Stimulated activated naive CD8-positive, alpha-beta T cell treated with anti-CD3 and anti-CD28 coated beads, Interleukin-15, amount 100 ng/mL, for 72 hours (primary cell): ENCODE results near the gene TMEM88.

Source experiments
- ATAC-seq: fragments of 150-1000 bp; cut with Tn5 transposase; 2 replicates; pipeline ENCODE4 v1.10.0; 2021; ENCODE audit warnings: mild to moderate bottlenecking, moderate library complexity
- DNase-seq, 2 donors: peaks; one replicate each; pipeline ENCODE4 v3.0.0; 2021 to 2022
- H3K27ac Mint-ChIP-seq, 2 donors: one replicate each; pipeline ENCODE4 v1.8.0; 2022; ENCODE audit warnings: mild to moderate bottlenecking in 2 of 2, mixed read lengths in 2 of 2, moderate library complexity in 2 of 2
- H3K27me3 Mint-ChIP-seq: one replicate; pipeline ENCODE4 v1.8.0; 2022; ENCODE audit warnings: mixed read lengths
- H3K4me1 Mint-ChIP-seq: one replicate; pipeline ENCODE4 v1.8.0; 2022; ENCODE audit warnings: mild to moderate bottlenecking, mixed read lengths
- H3K4me3 Mint-ChIP-seq, 2 donors: one replicate each; pipeline ENCODE4 v1.8.0; 2022; ENCODE audit warnings: mild to moderate bottlenecking in 2 of 2, mixed read lengths in 2 of 2, moderate library complexity in 1 of 2
- H3K9me3 Mint-ChIP-seq, 2 donors: one replicate each; pipeline ENCODE4 v1.8.0; 2022; ENCODE audit warnings: mixed read lengths in 2 of 2

Gene TMEM88

GRCh38 chr17:7838090-7839075 lies 16.5 kb upstream of the TMEM88 start:
- H3K9me3 Mint-ChIP-seq = no peaks in the 10 kb centered on the region
- DNase-seq = peak; percentile 68 to 78
- ATAC-seq = no peak
- peak overlapping the region; percentile 95 to 96 for H3K4me3 Mint-ChIP-seq
- H3K27me3 Mint-ChIP-seq = peaks cover under 1% of the 10 kb centered on the region
- H3K4me1 Mint-ChIP-seq = peaks cover 68% of the 10 kb centered on the region
- H3K27ac Mint-ChIP-seq = peak overlapping the region; percentile 100

GRCh38 chr17:7839190-7839875 lies 15.5 kb upstream of the TMEM88 start:
- Mint-ChIP-seq H3K4me3 (peak overlapping the region; percentile 95 to 96), H3K4me1 (peaks cover 63% of the 10 kb centered on the region), H3K27ac (peak overlapping the region; percentile 100), H3K27me3 (no peaks in the 10 kb centered on the region), H3K9me3 (no peaks in the 10 kb centered on the region)
- ATAC-seq (no peak), DNase-seq (peak; percentile 60 to 63)

- peak overlapping the region; percentile 95 to 96 for H3K4me3 Mint-ChIP-seq
- ATAC-seq (peak; percentile 8), DNase-seq (peak; percentile 62 to 74)
- H3K27ac Mint-ChIP-seq = peak overlapping the region; percentile 100
- peaks cover 65% of the 10 kb centered on the region for H3K4me1 Mint-ChIP-seq
- no peaks in the 10 kb centered on the region for H3K9me3 Mint-ChIP-seq
- H3K27me3 Mint-ChIP-seq = no peaks in the 10 kb centered on the region
Observed at GRCh38 chr17:7839876-7840261, 15.0 kb upstream of the TMEM88 start.

GRCh38 chr17:7840441-7840840 lies 14.4 kb upstream of the TMEM88 start:
- peaks cover 70% of the 10 kb centered on the region for H3K4me1 Mint-ChIP-seq
- peak overlapping the region; percentile 95 to 96 for H3K4me3 Mint-ChIP-seq
- no peaks in the 10 kb centered on the region for H3K27me3 Mint-ChIP-seq
- no peaks in the 10 kb centered on the region for H3K9me3 Mint-ChIP-seq
- DNase-seq (no peak), ATAC-seq (no peak)
- peak overlapping the region; percentile 35 to 56 for H3K27ac Mint-ChIP-seq

GRCh38 chr17:7840875-7841274 lies 14.0 kb upstream of the TMEM88 start:
- peak overlapping the region; percentile 82 to 92 for H3K27ac Mint-ChIP-seq
- H3K27me3 Mint-ChIP-seq = no peaks in the 10 kb centered on the region
- no peaks in the 10 kb centered on the region for H3K9me3 Mint-ChIP-seq
- H3K4me1 Mint-ChIP-seq = peaks cover 75% of the 10 kb centered on the region
- DNase-seq = no peak
- peak overlapping the region; percentile 95 to 96 for H3K4me3 Mint-ChIP-seq
- no peak for ATAC-seq

GRCh38 chr17:7841396-7841914 lies 13.4 kb upstream of the TMEM88 start:
- Mint-ChIP-seq H3K27me3 (no peaks in the 10 kb centered on the region), H3K9me3 (no peaks in the 10 kb centered on the region)

GRCh38 chr17:7841915-7842379 lies 12.9 kb upstream of the TMEM88 start:
- ATAC-seq (peak; percentile 21), DNase-seq (peak; percentile 89)
- H3K27ac Mint-ChIP-seq = peak overlapping the region; percentile 95 to 98
- H3K9me3 Mint-ChIP-seq = no peaks in the 10 kb centered on the region
- H3K4me3 Mint-ChIP-seq = peak overlapping the region; percentile 95 to 96
- no peaks in the 10 kb centered on the region for H3K27me3 Mint-ChIP-seq
- H3K4me1 Mint-ChIP-seq = peaks cover 75% of the 10 kb centered on the region

More at GRCh38 chr17:7841396-7841914, 13.4 kb upstream of the TMEM88 start:
- peak overlapping the region; percentile 82 to 98 for H3K27ac Mint-ChIP-seq
- H3K4me1 Mint-ChIP-seq = peaks cover 75% of the 10 kb centered on the region
- DNase-seq (no peak), ATAC-seq (peak; percentile 55)
- peak overlapping the region; percentile 95 to 96 for H3K4me3 Mint-ChIP-seq

GRCh38 chr17:7842380-7843256 lies 12.2 kb upstream of the TMEM88 start:
- H3K9me3 Mint-ChIP-seq = no peaks in the 10 kb centered on the region
- no peaks in the 10 kb centered on the region for H3K27me3 Mint-ChIP-seq
- peak overlapping the region; percentile 95 to 98 for H3K27ac Mint-ChIP-seq
- ATAC-seq = peak; percentile 57
- peak; percentile 95 to 97 for DNase-seq
- H3K4me3 Mint-ChIP-seq = peak overlapping the region; percentile 95 to 96
- H3K4me1 Mint-ChIP-seq = peaks cover 75% of the 10 kb centered on the region

GRCh38 chr17:7843257-7843535 lies 11.7 kb upstream of the TMEM88 start:
- Mint-ChIP-seq H3K27me3 (no peaks in the 10 kb centered on the region), H3K27ac (peak overlapping the region; percentile 95 to 98), H3K4me3 (peak overlapping the region; percentile 95 to 96), H3K9me3 (no peaks in the 10 kb centered on the region), H3K4me1 (peaks cover 77% of the 10 kb centered on the region)
- peak; percentile 4 for ATAC-seq
- peak; percentile 75 to 76 for DNase-seq

- peaks cover 76% of the 10 kb centered on the region for H3K4me1 Mint-ChIP-seq
- DNase-seq (peak; percentile 88 to 90), ATAC-seq (peak; percentile 35)
- H3K27me3 Mint-ChIP-seq = no peaks in the 10 kb centered on the region
- H3K4me3 Mint-ChIP-seq = peak overlapping the region; percentile 95 to 96
- peak overlapping the region; percentile 95 to 98 for H3K27ac Mint-ChIP-seq
- H3K9me3 Mint-ChIP-seq = no peaks in the 10 kb centered on the region
Observed at GRCh38 chr17:7843536-7844291, 11.2 kb upstream of the TMEM88 start.

GRCh38 chr17:7844292-7845154 lies 10.3 kb upstream of the TMEM88 start:
- DNase-seq (peak; percentile 82 to 88), ATAC-seq (peak; percentile 56)
- peaks cover 76% of the 10 kb centered on the region for H3K4me1 Mint-ChIP-seq
- peak overlapping the region; percentile 95 to 98 for H3K27ac Mint-ChIP-seq
- H3K27me3 Mint-ChIP-seq = no peaks in the 10 kb centered on the region
- H3K4me3 Mint-ChIP-seq = peak overlapping the region; percentile 95 to 96
- no peaks in the 10 kb centered on the region for H3K9me3 Mint-ChIP-seq

- peaks cover 76% of the 10 kb centered on the region for H3K4me1 Mint-ChIP-seq
- peak overlapping the region in 1 of 2 donors; percentile 98 for H3K27ac Mint-ChIP-seq
- no peaks in the 10 kb centered on the region for H3K27me3 Mint-ChIP-seq
- H3K9me3 Mint-ChIP-seq = no peaks in the 10 kb centered on the region
- ATAC-seq = no peak
- H3K4me3 Mint-ChIP-seq = peak overlapping the region; percentile 95 to 96
- DNase-seq = no peak
Observed at GRCh38 chr17:7845359-7846062, 9.4 kb upstream of the TMEM88 start.
